Neural progenitor cell (in vitro differentiated cells): ENCODE data around the gene FECH. TPM values are rescaled to one million over a fixed set of nuclear protein-coding genes. Genes with fewer than 3 reads are reported as not detected.

Source experiments
- DNase-seq: peaks from one replicate; pipeline ENCODE4 v3.0.0-alpha.2; 2016; ENCODE audit warnings: low spot score
- H2AFZ ChIP-seq: fragments of 200-600 bp; sonication (generic); replicated peaks from 2 replicates; pipeline ENCODE4 v1.6.1; 2016; ENCODE audit warnings: antibody characterized with exemption
- H3F3A ChIP-seq: fragments of 200-600 bp; sonication (generic); 2 replicates; pipeline ENCODE4 v1.6.1; 2016; ENCODE audit warnings: antibody characterized with exemption, low read depth
- H3K27ac ChIP-seq: fragments of 200-600 bp; sonication (generic); 2 replicates; pipeline ENCODE4 v1.5.1; 2016; ENCODE audit warnings: mild to moderate bottlenecking
- H3K27me3 ChIP-seq: fragments of 200-600 bp; sonication (generic); 2 replicates; pipeline ENCODE4 v1.6.1; 2016; ENCODE audit warnings: mild to moderate bottlenecking, moderate library complexity
- H3K36me3 ChIP-seq: fragments of 200-600 bp; sonication (generic); 2 replicates; pipeline ENCODE4 v1.5.1; 2016
- H3K4me1 ChIP-seq: fragments of 200-600 bp; sonication (generic); 2 replicates; pipeline ENCODE4 v1.6.1; 2016; ENCODE audit warnings: mixed run types
- H3K4me2 ChIP-seq: fragments of 200-600 bp; sonication (generic); 2 replicates; pipeline ENCODE4 v1.6.1; 2016
- H3K4me3 ChIP-seq: fragments of 200-600 bp; sonication (generic); 2 replicates; pipeline ENCODE4 v1.5.1; 2016
- H3K79me2 ChIP-seq: fragments of 200-600 bp; sonication (generic); 2 replicates; pipeline ENCODE4 v1.6.1; 2016; ENCODE audit warnings: low read depth
- H3K9ac ChIP-seq: fragments of 200-600 bp; sonication (generic); 2 replicates; pipeline ENCODE4 v1.6.1; 2016
- H3K9me3 ChIP-seq: fragments of 200-600 bp; sonication (generic); 2 replicates; pipeline ENCODE4 v1.5.1; 2016; ENCODE audit warnings: low read depth
- H4K20me1 ChIP-seq: fragments of 200-600 bp; sonication (generic); 2 replicates; pipeline ENCODE4 v1.6.1; 2016; ENCODE audit warnings: low read depth
- H3K27ac Mint-ChIP-seq: 3 replicates; pipeline ENCODE4 v1.8.0; 2021; ENCODE audit warnings: mixed read lengths
- H3K27me3 Mint-ChIP-seq: 2 replicates; pipeline ENCODE4 v1.8.0; 2022; ENCODE audit warnings: low read depth, mild to moderate bottlenecking, inconsistent platforms, moderate library complexity, mixed read lengths; ENCODE audit not compliant: insufficient read depth
- H3K36me3 Mint-ChIP-seq: 3 replicates; pipeline ENCODE4 v1.8.0; 2021; ENCODE audit warnings: mixed read lengths
- H3K4me1 Mint-ChIP-seq: 3 replicates; pipeline ENCODE4 v1.8.0; 2021; ENCODE audit warnings: mixed read lengths
- H3K4me3 Mint-ChIP-seq: 3 replicates; pipeline ENCODE4 v1.8.0; 2021; ENCODE audit warnings: mild to moderate bottlenecking, moderate library complexity, mixed read lengths
- H3K9me3 Mint-ChIP-seq: 3 replicates; pipeline ENCODE4 v1.8.0; 2020; ENCODE audit warnings: mixed read lengths
- EZH2 ChIP-seq: fragments of 200-600 bp; sonication (generic); IDR thresholded peaks from 2 replicates; pipeline ENCODE4 v1.6.1; 2017; ENCODE audit warnings: antibody characterized with exemption, mild to moderate bottlenecking, moderate library complexity
- EZH2phosphoT487 ChIP-seq: fragments of 200-600 bp; sonication (generic); IDR thresholded peaks from 2 replicates; pipeline ENCODE4 v1.6.1; 2017; ENCODE audit warnings: antibody characterized with exemption
- total RNA-seq: library from RNA; depleted of rRNA; stranded (reverse); fragments of >200 nt; gene quantifications from 2 replicates; pipeline ENCODE4 v1.2.3, GENCODE V29; 2015; ENCODE audit warnings: low replicate concordance
- TF ChIP-seq, protein P1 (sequence below): fragments of 200-600 bp; sonication (generic); IDR thresholded peaks from 2 replicates; pipeline ENCODE4 v1.5.1; 2017; ENCODE audit warnings: antibody characterized with exemption, mild to moderate bottlenecking

FECH gene
- total RNA-seq, 1 donor from 2014 or later = 16.4 TPM

DNA sequence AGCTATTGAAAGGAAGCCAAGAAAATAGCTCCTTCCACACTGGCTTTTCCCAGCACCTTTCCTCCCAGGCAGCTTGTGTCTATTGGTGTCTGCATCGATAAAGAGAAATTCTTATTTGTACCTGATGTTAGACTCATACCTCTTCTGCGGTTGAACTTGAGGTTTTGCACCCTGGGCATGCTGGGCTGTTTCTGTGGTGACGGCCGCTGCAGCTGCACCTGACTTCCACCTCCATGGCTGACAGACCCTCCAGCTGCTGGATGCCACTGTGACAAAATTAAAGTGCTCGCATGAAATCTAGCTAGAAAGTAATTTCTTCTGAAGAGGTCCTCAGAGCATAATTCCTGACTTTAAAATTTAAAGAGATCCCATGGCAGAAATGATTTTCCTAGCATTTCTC lies 6.6 kb downstream of the FECH start:
- Histone ChIP-seq H3K4me3 (no peak overlapping the region), H3K79me2 (no peaks in the 10 kb centered on the region), H3K4me1 (peaks cover 1% of the 10 kb centered on the region), H3K4me2 (no peak overlapping the region), H3F3A (no peaks in the 10 kb centered on the region), H3K27me3 (no peaks in the 10 kb centered on the region), H4K20me1 (no peaks in the 10 kb centered on the region), H2AFZ (no peak overlapping the region), H3K27ac (no peak overlapping the region), H3K36me3 (no peaks in the 10 kb centered on the region), H3K9ac (no peak overlapping the region), H3K9me3 (no peaks in the 10 kb centered on the region)
- Mint-ChIP-seq H3K27me3 (peaks cover under 1% of the 10 kb centered on the region), H3K36me3 (peaks cover 9% of the 10 kb centered on the region), H3K27ac (no peak overlapping the region), H3K9me3 (no peaks in the 10 kb centered on the region), H3K4me3 (no peak overlapping the region), H3K4me1 (peaks cover 3% of the 10 kb centered on the region)
- no peak for DNase-seq
- TF ChIP-seq, protein P1, sequence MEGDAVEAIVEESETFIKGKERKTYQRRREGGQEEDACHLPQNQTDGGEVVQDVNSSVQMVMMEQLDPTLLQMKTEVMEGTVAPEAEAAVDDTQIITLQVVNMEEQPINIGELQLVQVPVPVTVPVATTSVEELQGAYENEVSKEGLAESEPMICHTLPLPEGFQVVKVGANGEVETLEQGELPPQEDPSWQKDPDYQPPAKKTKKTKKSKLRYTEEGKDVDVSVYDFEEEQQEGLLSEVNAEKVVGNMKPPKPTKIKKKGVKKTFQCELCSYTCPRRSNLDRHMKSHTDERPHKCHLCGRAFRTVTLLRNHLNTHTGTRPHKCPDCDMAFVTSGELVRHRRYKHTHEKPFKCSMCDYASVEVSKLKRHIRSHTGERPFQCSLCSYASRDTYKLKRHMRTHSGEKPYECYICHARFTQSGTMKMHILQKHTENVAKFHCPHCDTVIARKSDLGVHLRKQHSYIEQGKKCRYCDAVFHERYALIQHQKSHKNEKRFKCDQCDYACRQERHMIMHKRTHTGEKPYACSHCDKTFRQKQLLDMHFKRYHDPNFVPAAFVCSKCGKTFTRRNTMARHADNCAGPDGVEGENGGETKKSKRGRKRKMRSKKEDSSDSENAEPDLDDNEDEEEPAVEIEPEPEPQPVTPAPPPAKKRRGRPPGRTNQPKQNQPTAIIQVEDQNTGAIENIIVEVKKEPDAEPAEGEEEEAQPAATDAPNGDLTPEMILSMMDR = no peak
- TF ChIP-seq EZH2 (no peak), EZH2phosphoT487 (no peak)

DNA sequence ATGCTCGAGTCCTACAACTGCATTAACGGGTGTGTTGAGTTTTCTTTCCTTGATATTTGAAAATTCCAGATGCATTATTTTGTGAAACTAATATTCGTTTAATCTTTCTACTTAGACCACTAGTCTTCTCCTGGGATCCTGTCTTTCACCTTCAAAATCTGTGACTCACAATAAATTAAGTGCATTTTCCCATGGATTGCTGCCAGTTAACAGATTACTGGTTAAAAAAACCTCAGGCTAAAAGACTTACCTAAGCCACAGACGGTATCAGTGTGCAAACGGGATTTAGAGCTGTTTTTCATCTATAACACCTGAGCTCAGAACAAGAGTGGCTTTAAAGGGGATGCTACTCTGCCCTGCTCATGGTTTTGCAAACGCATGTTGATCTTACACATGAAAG lies 10.2 kb downstream of the FECH start:
- H2AFZ ChIP-seq = no peak overlapping the region
- no peaks in the 10 kb centered on the region for H3K4me1 ChIP-seq
- H3K79me2 ChIP-seq = no peaks in the 10 kb centered on the region
- no peak overlapping the region for H3K4me2 ChIP-seq
- no peaks in the 10 kb centered on the region for H3K9me3 ChIP-seq
- peaks cover 12% of the 10 kb centered on the region for H3K36me3 Mint-ChIP-seq
- no peaks in the 10 kb centered on the region for H4K20me1 ChIP-seq
- H3K27me3 ChIP-seq = no peaks in the 10 kb centered on the region
- H3K36me3 ChIP-seq = no peaks in the 10 kb centered on the region
- H3F3A ChIP-seq = no peaks in the 10 kb centered on the region
- no peak overlapping the region for H3K27ac ChIP-seq
- no peak overlapping the region for H3K27ac Mint-ChIP-seq
- no peaks in the 10 kb centered on the region for H3K9me3 Mint-ChIP-seq
- H3K4me3 ChIP-seq = no peak overlapping the region
- DNase-seq = no peak
- no peak overlapping the region for H3K4me3 Mint-ChIP-seq
- peaks cover 2% of the 10 kb centered on the region for H3K27me3 Mint-ChIP-seq
- TF ChIP-seq EZH2phosphoT487 = no peak
- no peak for TF ChIP-seq EZH2
- TF ChIP-seq, protein P1 = no peak
- H3K9ac ChIP-seq = no peak overlapping the region
- H3K4me1 Mint-ChIP-seq = no peaks in the 10 kb centered on the region

GRCh38 chr18:57575542-57575941 lies 11.0 kb downstream of the FECH start:
- Histone ChIP-seq H3K27ac (no peak overlapping the region), H3K9me3 (no peaks in the 10 kb centered on the region), H3K4me3 (no peak overlapping the region), H3F3A (no peaks in the 10 kb centered on the region), H3K4me2 (no peak overlapping the region), H3K36me3 (no peaks in the 10 kb centered on the region), H3K79me2 (no peaks in the 10 kb centered on the region), H3K27me3 (no peaks in the 10 kb centered on the region), H3K9ac (no peak overlapping the region), H2AFZ (no peak overlapping the region), H3K4me1 (no peaks in the 10 kb centered on the region), H4K20me1 (no peaks in the 10 kb centered on the region)
- Mint-ChIP-seq H3K27ac (no peak overlapping the region), H3K36me3 (peaks cover 11% of the 10 kb centered on the region), H3K4me3 (no peak overlapping the region), H3K27me3 (peaks cover 2% of the 10 kb centered on the region), H3K9me3 (no peaks in the 10 kb centered on the region), H3K4me1 (no peaks in the 10 kb centered on the region)
- no peak for DNase-seq
- TF ChIP-seq, protein P1 = no peak
- TF ChIP-seq EZH2phosphoT487 = no peak
- no peak for TF ChIP-seq EZH2

DNA sequence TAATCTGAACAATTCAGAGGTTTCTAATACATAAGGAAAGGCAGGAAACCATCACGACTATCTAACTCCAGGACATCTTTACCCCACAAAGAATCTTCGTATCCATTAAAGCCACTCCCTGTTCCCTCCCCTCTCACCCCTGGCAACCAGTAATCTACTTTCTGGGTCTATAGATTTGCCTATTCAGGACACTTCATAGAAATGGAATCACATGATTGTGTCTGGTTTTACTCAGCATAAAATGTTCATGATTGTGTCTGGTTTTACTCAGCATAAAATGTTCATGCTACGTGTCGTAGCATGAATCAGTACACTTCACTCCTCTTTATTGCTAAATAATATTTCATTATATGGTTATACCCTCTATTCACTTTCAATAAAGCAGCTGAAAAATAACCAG lies 11.6 kb downstream of the FECH start:
- no peaks in the 10 kb centered on the region for H3K79me2 ChIP-seq
- no peak overlapping the region for H3K4me2 ChIP-seq
- no peaks in the 10 kb centered on the region for H3K36me3 ChIP-seq
- no peak overlapping the region for H3K9ac ChIP-seq
- no peaks in the 10 kb centered on the region for H3K9me3 ChIP-seq
- Mint-ChIP-seq H3K36me3 (peaks cover 13% of the 10 kb centered on the region), H3K4me1 (no peaks in the 10 kb centered on the region), H3K4me3 (no peak overlapping the region), H3K9me3 (no peaks in the 10 kb centered on the region), H3K27ac (no peak overlapping the region), H3K27me3 (peaks cover 2% of the 10 kb centered on the region)
- H3F3A ChIP-seq = no peaks in the 10 kb centered on the region
- TF ChIP-seq, protein P1 = no peak
- TF ChIP-seq EZH2 = no peak
- no peak for TF ChIP-seq EZH2phosphoT487
- no peak overlapping the region for H3K27ac ChIP-seq
- no peak for DNase-seq
- no peaks in the 10 kb centered on the region for H3K4me1 ChIP-seq
- H3K27me3 ChIP-seq = no peaks in the 10 kb centered on the region
- no peak overlapping the region for H2AFZ ChIP-seq
- no peak overlapping the region for H3K4me3 ChIP-seq
- no peaks in the 10 kb centered on the region for H4K20me1 ChIP-seq
